HPDE6-E6E7 (cell line): Measurements from ENCODE around the gene BRWD1.

ENCODE experiments used
- DNase-seq: peaks from one replicate; pipeline ENCODE4 v3.0.0; 2011; ENCODE audit warnings: missing footprints; ENCODE audit errors: extremely low spot score

The BRWD1 gene

DNA sequence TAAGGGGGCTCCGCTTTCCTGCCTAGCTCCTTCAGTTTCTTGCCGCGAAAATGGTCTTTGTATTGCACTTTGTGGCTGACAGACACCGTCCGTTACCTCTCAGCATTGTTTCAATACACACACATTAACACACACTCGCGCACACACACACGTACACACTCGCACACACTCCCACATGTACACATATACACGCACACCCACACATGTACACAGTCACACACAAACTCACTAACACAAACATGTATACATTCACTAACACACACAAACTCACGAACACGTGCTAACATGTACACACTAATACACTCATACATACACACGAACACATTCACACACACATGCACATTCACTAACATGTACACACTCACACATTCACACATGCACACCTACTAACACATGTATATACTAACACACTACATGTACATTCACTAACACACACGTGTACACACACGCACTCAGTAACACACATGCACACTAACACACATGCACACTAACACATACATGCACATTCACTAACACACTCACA lies 179.1 kb downstream of the BRWD1 start:
- no peak for DNase-seq
